ENCODE results near the gene SRRM3. TPM values are rescaled to one million over a fixed set of nuclear protein-coding genes. Genes with fewer than 3 reads are reported as not detected.
"Not testable (repeated sequence)": the region's sequence is repeated elsewhere in the genome, so short reads cannot be mapped to it uniquely, and the experiment has no call there.

SRRM3 gene
- total RNA-seq, 1 experiment from 2014 or later, result 0.39 TPM

- DNase-seq (ENCODE audit: low read depth), result peak; percentile 59
These were observed 9.9 kb upstream of the SRRM3 start for GRCh38 chr7:76191783-76192240.

- peak; percentile 21 for DNase-seq (ENCODE audit: low read depth)
These were observed 8.2 kb upstream of the SRRM3 start for GRCh38 chr7:76193466-76193865.

GRCh38 chr7:76193883-76194282, 7.8 kb upstream of the SRRM3 start:
- DNase-seq (ENCODE audit: low read depth), result no peak

GRCh38 chr7:76196786-76197185, 4.9 kb upstream of the SRRM3 start:
- no peak for DNase-seq (ENCODE audit: low read depth)

GRCh38 chr7:76198202-76198601, 3.5 kb upstream of the SRRM3 start:
- no peak for DNase-seq (ENCODE audit: low read depth)

GRCh38 chr7:76202666-76203030, 952 bp downstream of the SRRM3 start:
- no peak for DNase-seq (ENCODE audit: low read depth)

- no peak for DNase-seq (ENCODE audit: low read depth)
These were observed 2.5 kb downstream of the SRRM3 start for GRCh38 chr7:76204147-76204546.

GRCh38 chr7:76206633-76207032, 4.9 kb downstream of the SRRM3 start:
- DNase-seq (ENCODE audit: low read depth), result no peak

- DNase-seq (ENCODE audit: low read depth), result no peak
These were observed 7.6 kb downstream of the SRRM3 start for GRCh38 chr7:76209310-76209709.

- no peak for DNase-seq (ENCODE audit: low read depth)
These were observed 9.5 kb downstream of the SRRM3 start for GRCh38 chr7:76211216-76211615.

- DNase-seq (ENCODE audit: low read depth), result not testable (repeated sequence)
These were observed 13.7 kb downstream of the SRRM3 start for GRCh38 chr7:76215349-76215748.

- DNase-seq (ENCODE audit: low read depth), result no peak
These were observed 14.8 kb downstream of the SRRM3 start for GRCh38 chr7:76216381-76217082.

- no peak for DNase-seq (ENCODE audit: low read depth)
These were observed 16.4 kb downstream of the SRRM3 start for GRCh38 chr7:76217942-76218566.

GRCh38 chr7:76220185-76221057, 18.7 kb downstream of the SRRM3 start:
- DNase-seq (ENCODE audit: low read depth), result peak; percentile 47

GRCh38 chr7:76222333-76222732, 20.6 kb downstream of the SRRM3 start:
- no peak for DNase-seq (ENCODE audit: low read depth)

GRCh38 chr7:76222839-76223238, 21.1 kb downstream of the SRRM3 start:
- DNase-seq (ENCODE audit: low read depth), result no peak

- no peak for DNase-seq (ENCODE audit: low read depth)
These were observed 21.7 kb downstream of the SRRM3 start for GRCh38 chr7:76223286-76223972.

GRCh38 chr7:76224695-76225094, 23.0 kb downstream of the SRRM3 start:
- DNase-seq (ENCODE audit: low read depth), result no peak

GRCh38 chr7:76225379-76225778, 23.7 kb downstream of the SRRM3 start:
- DNase-seq (ENCODE audit: low read depth), result peak; percentile 36

- no peak for DNase-seq (ENCODE audit: low read depth)
These were observed 24.3 kb downstream of the SRRM3 start for GRCh38 chr7:76225951-76226350.

GRCh38 chr7:76226878-76227423, 25.3 kb downstream of the SRRM3 start:
- DNase-seq (ENCODE audit: low read depth), result not testable (repeated sequence)

- DNase-seq (ENCODE audit: low read depth), result no peak
These were observed 28.5 kb downstream of the SRRM3 start for GRCh38 chr7:76230214-76230613.
